ENCODE data around the gene SNX33.
"Not testable (repeated sequence)": the region's sequence is repeated elsewhere in the genome, so short reads cannot be mapped to it uniquely, and the experiment has no call there.

Gene SNX33

DNA sequence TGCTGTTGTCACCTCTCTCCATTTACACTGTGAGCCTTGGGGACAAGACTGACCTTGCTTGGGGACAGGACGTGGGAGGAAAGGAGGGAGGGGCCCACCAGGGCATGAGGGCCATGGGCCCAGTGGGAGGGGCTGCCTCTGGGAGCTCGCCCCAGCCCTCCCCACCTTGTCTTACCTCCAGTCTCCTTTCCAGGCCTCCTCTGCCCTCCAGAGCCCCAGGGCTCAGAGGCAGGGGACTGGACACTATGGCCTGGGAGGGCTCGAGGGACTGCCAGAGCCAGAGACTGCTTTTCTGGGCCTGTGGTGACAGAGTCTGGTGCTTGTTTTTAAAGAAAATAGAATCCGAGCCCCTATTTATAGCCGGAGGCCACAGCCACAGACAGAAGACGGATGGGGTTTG lies 54.7 kb downstream of the SNX33 start:
- no peaks in the 10 kb centered on the region for H3K36me3 ChIP-seq (ENCODE audit: control insufficient read depth, insufficient read depth, low read length)
- WGBS, 2 experiments, result 80 to 81% methylated on average over 4 to 5 of the region's 6 CpGs
- H3K27me3 ChIP-seq (ENCODE audit: control insufficient read depth, insufficient read depth, low read length, poor library complexity, severe bottlenecking), result no peaks in the 10 kb centered on the region
- H3K4me1 ChIP-seq (ENCODE audit: control insufficient read depth, insufficient read depth, low read length), result peaks cover under 1% of the 10 kb centered on the region
- no peaks in the 10 kb centered on the region for H3K9me3 ChIP-seq (ENCODE audit: control insufficient read depth, low read length)
- H3K27ac ChIP-seq (ENCODE audit: insufficient read depth, low read depth, low read length, poor library complexity, severe bottlenecking), result no peak overlapping the region
- H3K4me3 ChIP-seq (ENCODE audit: insufficient read depth, low read depth, low read length), result no peak overlapping the region

GRCh38 chr15:75703440-75704262 lies 55.9 kb downstream of the SNX33 start:
- H3K27ac ChIP-seq (ENCODE audit: insufficient read depth, low read depth, low read length, poor library complexity, severe bottlenecking), result not testable (repeated sequence)

DNA sequence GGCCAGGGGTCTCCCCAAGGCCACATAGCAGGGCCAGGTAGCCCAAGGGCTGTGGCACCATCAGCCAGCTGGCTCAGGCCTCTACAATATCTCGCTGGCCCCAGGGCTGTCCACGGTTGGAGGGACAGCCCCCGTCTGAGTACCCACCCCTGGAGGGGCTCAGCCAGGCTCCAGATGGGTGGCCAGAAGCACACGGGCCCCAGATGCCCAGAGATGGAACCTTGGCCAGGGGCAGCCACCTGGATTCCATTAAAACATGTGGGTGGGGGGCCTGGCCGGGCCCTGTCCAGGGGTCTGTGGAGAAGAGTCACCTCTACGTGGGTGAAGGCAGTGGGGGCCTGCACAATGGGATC lies 56.5 kb downstream of the SNX33 start:
- WGBS, 2 experiments, result 93 to 94% methylated on average over 6 of the region's 6 CpGs
- H3K27me3 ChIP-seq (ENCODE audit: control insufficient read depth, insufficient read depth, low read length, poor library complexity, severe bottlenecking), result no peaks in the 10 kb centered on the region
- no peaks in the 10 kb centered on the region for H3K9me3 ChIP-seq (ENCODE audit: control insufficient read depth, low read length)
- H3K36me3 ChIP-seq (ENCODE audit: control insufficient read depth, insufficient read depth, low read length), result no peaks in the 10 kb centered on the region
- H3K4me1 ChIP-seq (ENCODE audit: control insufficient read depth, insufficient read depth, low read length), result peaks cover 4% of the 10 kb centered on the region
- no peak overlapping the region for H3K27ac ChIP-seq (ENCODE audit: insufficient read depth, low read depth, low read length, poor library complexity, severe bottlenecking)
- H3K4me3 ChIP-seq (ENCODE audit: insufficient read depth, low read depth, low read length), result no peak overlapping the region

More at GRCh38 chr15:75703440-75704262, 55.9 kb downstream of the SNX33 start:
- not testable (repeated sequence) for H3K27me3 ChIP-seq (ENCODE audit: control insufficient read depth, insufficient read depth, low read length, poor library complexity, severe bottlenecking); H3K4me3 ChIP-seq (ENCODE audit: insufficient read depth, low read depth, low read length); H3K4me1 ChIP-seq (ENCODE audit: control insufficient read depth, insufficient read depth, low read length); H3K9me3 ChIP-seq (ENCODE audit: control insufficient read depth, low read length); H3K36me3 ChIP-seq (ENCODE audit: control insufficient read depth, insufficient read depth, low read length)
- WGBS, 2 experiments, result 91 to 94% methylated on average over 6 to 11 of the region's 18 CpGs

DNA sequence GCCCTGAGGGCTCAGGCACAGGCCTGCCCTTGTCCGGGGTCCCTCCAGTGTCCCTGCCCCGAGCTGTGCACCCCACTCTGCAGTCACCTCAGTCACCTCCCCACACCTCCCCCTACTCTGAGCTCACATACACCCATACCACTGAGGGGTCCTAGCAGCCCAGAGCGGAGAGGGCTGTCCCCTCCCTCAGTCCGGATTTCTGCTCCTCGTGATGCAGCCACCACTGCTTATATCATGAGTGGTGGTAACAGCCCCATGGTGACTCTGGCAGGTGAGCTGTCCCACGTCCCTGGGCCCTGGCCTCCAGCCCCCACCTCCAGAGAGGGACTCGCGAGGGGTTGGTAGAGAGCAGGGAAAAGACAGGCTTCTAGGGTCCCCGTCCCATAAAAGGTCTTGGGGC lies 56.9 kb downstream of the SNX33 start:
- no peak overlapping the region for H3K27ac ChIP-seq (ENCODE audit: insufficient read depth, low read depth, low read length, poor library complexity, severe bottlenecking)

GRCh38 chr15:75705375-75705774 lies 57.7 kb downstream of the SNX33 start:
- H3K36me3 ChIP-seq (ENCODE audit: control insufficient read depth, insufficient read depth, low read length); H3K27me3 ChIP-seq (ENCODE audit: control insufficient read depth, insufficient read depth, low read length, poor library complexity, severe bottlenecking); H3K4me3 ChIP-seq (ENCODE audit: insufficient read depth, low read depth, low read length); H3K9me3 ChIP-seq (ENCODE audit: control insufficient read depth, low read length); H3K4me1 ChIP-seq (ENCODE audit: control insufficient read depth, insufficient read depth, low read length); H3K27ac ChIP-seq (ENCODE audit: insufficient read depth, low read depth, low read length, poor library complexity, severe bottlenecking): not testable (repeated sequence)
- WGBS, 2 experiments, result 90 to 93% methylated on average over 5 of the region's 5 CpGs

More for the DNA sequence above, 56.9 kb downstream of the SNX33 start:
- H3K9me3 ChIP-seq (ENCODE audit: control insufficient read depth, low read length), result no peaks in the 10 kb centered on the region
- H3K27me3 ChIP-seq (ENCODE audit: control insufficient read depth, insufficient read depth, low read length, poor library complexity, severe bottlenecking), result no peaks in the 10 kb centered on the region
- peaks cover 4% of the 10 kb centered on the region for H3K4me1 ChIP-seq (ENCODE audit: control insufficient read depth, insufficient read depth, low read length)
- 92 to 94% methylated on average over 9 of the region's 9 CpGs for WGBS, 2 experiments
- H3K4me3 ChIP-seq (ENCODE audit: insufficient read depth, low read depth, low read length), result no peak overlapping the region
- H3K36me3 ChIP-seq (ENCODE audit: control insufficient read depth, insufficient read depth, low read length), result no peaks in the 10 kb centered on the region

GRCh38 chr15:75705854-75706681 lies 58.4 kb downstream of the SNX33 start:
- Histone ChIP-seq H3K9me3 (ENCODE audit: control insufficient read depth, low read length) (no peaks in the 10 kb centered on the region), H3K27me3 (ENCODE audit: control insufficient read depth, insufficient read depth, low read length, poor library complexity, severe bottlenecking) (no peaks in the 10 kb centered on the region), H3K4me1 (ENCODE audit: control insufficient read depth, insufficient read depth, low read length) (peaks cover 4% of the 10 kb centered on the region), H3K36me3 (ENCODE audit: control insufficient read depth, insufficient read depth, low read length) (no peaks in the 10 kb centered on the region), H3K27ac (ENCODE audit: insufficient read depth, low read depth, low read length, poor library complexity, severe bottlenecking) (no peak overlapping the region), H3K4me3 (ENCODE audit: insufficient read depth, low read depth, low read length) (no peak overlapping the region)
- 83 to 87% methylated on average over 13 to 14 of the region's 14 CpGs for WGBS, 2 experiments

- no peaks in the 10 kb centered on the region for H3K36me3 ChIP-seq (ENCODE audit: control insufficient read depth, insufficient read depth, low read length)
- 88 to 96% methylated on average over 2 of the region's 2 CpGs for WGBS, 2 experiments
- H3K27me3 ChIP-seq (ENCODE audit: control insufficient read depth, insufficient read depth, low read length, poor library complexity, severe bottlenecking), result no peaks in the 10 kb centered on the region
- H3K4me3 ChIP-seq (ENCODE audit: insufficient read depth, low read depth, low read length), result no peak overlapping the region
- H3K9me3 ChIP-seq (ENCODE audit: control insufficient read depth, low read length), result no peaks in the 10 kb centered on the region
- H3K27ac ChIP-seq (ENCODE audit: insufficient read depth, low read depth, low read length, poor library complexity, severe bottlenecking), result no peak overlapping the region
- H3K4me1 ChIP-seq (ENCODE audit: control insufficient read depth, insufficient read depth, low read length), result peaks cover 4% of the 10 kb centered on the region
These were observed 58.9 kb downstream of the SNX33 start for GRCh38 chr15:75706682-75706954.

GRCh38 chr15:75709458-75709857 lies 61.7 kb downstream of the SNX33 start:
- peaks cover 13% of the 10 kb centered on the region for H3K4me1 ChIP-seq (ENCODE audit: control insufficient read depth, insufficient read depth, low read length)
- not testable (repeated sequence) for H3K36me3 ChIP-seq (ENCODE audit: control insufficient read depth, insufficient read depth, low read length); H3K27ac ChIP-seq (ENCODE audit: insufficient read depth, low read depth, low read length, poor library complexity, severe bottlenecking); H3K9me3 ChIP-seq (ENCODE audit: control insufficient read depth, low read length); H3K4me3 ChIP-seq (ENCODE audit: insufficient read depth, low read depth, low read length)
- H3K27me3 ChIP-seq (ENCODE audit: control insufficient read depth, insufficient read depth, low read length, poor library complexity, severe bottlenecking), result peaks cover 15% of the 10 kb centered on the region
- 87 to 89% methylated on average over 10 of the region's 15 CpGs for WGBS, 2 experiments

DNA sequence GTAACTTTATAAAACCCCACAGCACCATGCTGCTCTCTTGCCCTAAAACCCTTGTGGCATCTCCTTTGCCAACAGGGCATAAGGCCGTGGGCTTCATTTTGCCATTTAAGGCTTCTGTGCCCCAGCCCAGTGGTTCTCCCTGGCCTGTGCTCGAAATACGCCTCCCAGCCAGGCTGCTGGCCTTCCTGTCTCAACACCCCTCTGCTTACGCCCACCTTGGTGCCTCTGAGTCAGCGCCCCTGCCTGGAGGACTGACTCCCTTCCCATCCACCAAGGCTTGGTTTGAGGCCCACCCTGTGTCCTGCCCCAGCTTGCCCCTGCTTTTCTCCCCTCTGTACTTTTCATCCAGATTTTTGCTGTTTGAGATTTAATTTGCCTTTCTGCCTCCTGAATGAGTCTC lies 63.2 kb downstream of the SNX33 start:
- not testable (repeated sequence) for H3K36me3 ChIP-seq (ENCODE audit: control insufficient read depth, insufficient read depth, low read length); H3K9me3 ChIP-seq (ENCODE audit: control insufficient read depth, low read length)

GRCh38 chr15:75711495-75711894 lies 63.8 kb downstream of the SNX33 start:
- peaks cover 13% of the 10 kb centered on the region for H3K4me1 ChIP-seq (ENCODE audit: control insufficient read depth, insufficient read depth, low read length)
- not testable (repeated sequence) for H3K36me3 ChIP-seq (ENCODE audit: control insufficient read depth, insufficient read depth, low read length); H3K4me3 ChIP-seq (ENCODE audit: insufficient read depth, low read depth, low read length); H3K9me3 ChIP-seq (ENCODE audit: control insufficient read depth, low read length); H3K27ac ChIP-seq (ENCODE audit: insufficient read depth, low read depth, low read length, poor library complexity, severe bottlenecking)
- WGBS, 2 experiments, result 77 to 83% methylated on average over 7 of the region's 7 CpGs
- H3K27me3 ChIP-seq (ENCODE audit: control insufficient read depth, insufficient read depth, low read length, poor library complexity, severe bottlenecking), result peaks cover 15% of the 10 kb centered on the region

More for the DNA sequence above, 63.2 kb downstream of the SNX33 start:
- 100% methylated on average over 2 to 3 of the region's 5 CpGs for WGBS, 2 experiments
- H3K4me3 ChIP-seq (ENCODE audit: insufficient read depth, low read depth, low read length); H3K27ac ChIP-seq (ENCODE audit: insufficient read depth, low read depth, low read length, poor library complexity, severe bottlenecking): not testable (repeated sequence)
- H3K4me1 ChIP-seq (ENCODE audit: control insufficient read depth, insufficient read depth, low read length), result peaks cover 13% of the 10 kb centered on the region
- peaks cover 15% of the 10 kb centered on the region for H3K27me3 ChIP-seq (ENCODE audit: control insufficient read depth, insufficient read depth, low read length, poor library complexity, severe bottlenecking)
